ENCODE results near the gene KAT6B.

KAT6B gene

DNA sequence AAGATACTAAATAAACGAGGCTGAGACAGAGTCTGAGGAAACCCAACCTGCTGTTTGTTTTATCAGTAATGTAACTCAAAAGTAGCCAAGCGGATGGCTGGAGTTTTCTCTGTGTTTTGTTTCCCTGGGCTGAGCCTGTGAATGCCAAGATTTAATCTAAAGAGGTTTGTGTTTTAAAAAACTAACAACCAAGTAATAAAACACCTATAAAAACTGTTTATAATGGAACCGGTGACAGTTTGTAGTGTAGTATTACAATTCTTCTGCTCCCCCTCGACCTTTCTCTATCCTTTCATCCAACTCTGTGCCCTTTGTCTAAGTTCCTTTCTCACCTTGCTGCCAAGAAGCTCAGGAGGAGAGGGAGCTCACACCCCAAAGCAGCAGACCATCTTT lies 2.6 kb upstream of the KAT6B start:
- DNase-seq (ENCODE audit: low spot score) = no peak

DNA sequence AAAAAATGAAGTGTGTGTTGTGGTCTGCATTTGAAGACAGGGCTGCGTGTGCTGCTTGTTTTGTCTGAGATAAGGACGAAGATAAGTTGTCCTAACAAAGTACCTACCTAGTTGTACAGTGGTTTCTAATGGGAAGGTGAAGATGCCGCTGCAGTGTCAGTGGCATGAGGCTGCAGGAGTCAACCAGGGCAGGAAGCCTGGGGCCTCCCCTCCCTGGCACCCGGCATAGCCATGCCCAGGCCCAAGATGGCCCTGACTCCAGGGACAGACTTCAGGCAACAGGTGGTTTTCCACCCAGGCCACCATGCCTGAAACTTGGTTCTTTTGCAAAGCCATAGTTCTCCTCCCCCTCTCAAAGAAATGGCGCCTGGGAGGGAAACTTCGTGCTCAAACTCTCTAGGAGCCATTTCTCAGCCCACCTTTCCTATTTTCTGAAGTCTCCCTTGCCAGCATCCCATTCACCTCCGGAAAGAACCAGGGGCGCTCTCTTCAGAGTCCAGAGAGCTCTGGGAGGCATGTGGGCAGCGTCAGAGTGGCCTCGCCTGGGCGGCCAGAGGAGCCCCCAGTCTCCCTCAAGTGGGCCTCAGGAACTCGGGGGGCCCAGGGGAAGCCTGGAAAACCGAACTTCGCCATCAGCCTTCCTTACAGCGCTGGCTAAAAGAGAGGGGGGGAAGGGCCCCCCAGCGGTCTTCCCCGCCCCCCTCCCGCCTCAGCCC lies 2.1 kb upstream of the KAT6B start:
- no peak for DNase-seq (ENCODE audit: low spot score)

DNA sequence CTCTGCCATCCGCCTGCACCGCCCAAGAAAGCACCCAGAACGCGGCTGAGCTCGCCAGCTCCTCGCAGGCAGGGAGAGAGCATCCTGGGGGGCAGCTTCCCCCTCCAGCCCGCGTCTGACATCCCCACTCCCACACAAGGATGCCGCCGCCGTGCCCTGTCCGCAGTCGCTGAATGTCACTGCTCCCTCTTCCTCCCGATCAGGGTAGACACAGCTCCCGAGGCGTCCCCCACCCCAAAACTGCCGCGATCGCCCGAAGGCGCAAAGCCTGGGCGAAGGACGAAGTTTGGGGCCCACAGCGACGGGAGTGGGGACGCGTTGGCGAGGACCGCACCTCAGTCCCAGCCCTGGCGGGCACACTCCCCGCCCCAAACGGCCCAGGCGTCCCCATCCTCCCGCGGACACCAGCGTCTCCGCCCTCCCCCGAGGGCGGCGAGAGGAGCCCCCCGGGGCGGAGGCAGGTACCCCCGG lies 1.5 kb upstream of the KAT6B start:
- no peak for DNase-seq (ENCODE audit: low spot score)

DNA sequence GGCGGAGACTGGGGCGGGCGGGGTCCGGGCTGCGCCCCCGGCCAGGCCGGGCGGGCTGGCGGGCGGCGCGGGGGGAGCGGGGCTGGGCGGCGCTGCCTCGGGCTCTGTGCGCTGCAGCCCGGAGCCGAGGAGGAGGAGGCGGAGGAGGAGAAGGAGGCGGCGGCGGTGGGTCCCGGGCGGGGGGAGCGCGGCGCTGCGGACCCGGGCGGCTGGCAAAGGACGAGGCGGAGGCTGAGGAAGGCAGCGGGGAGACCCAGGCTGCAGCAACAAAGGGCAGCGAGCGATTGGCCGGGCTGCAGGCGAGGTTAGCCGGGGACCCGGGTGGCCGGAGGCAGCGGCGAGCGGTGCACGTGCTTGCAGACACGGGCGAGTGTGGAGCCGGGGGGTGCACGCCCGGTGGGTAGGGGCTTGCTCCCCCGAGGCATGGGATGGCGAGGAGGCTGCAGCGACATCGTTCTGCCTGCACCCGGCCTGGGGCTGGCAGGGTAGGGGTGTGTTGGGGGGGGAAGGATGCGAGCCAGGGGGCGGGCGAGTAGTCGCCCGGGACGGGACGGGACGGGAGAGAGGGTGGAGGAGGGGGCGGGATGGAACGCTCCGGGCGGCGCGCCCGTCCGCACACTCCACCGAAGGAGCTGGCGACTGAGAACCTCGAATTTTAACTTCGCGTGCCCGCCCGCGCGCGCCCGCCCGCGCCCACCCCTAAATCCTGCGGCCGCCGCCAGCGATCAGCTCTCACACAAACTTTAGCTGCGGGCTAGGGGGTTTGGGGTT lies 844 bp upstream of the KAT6B start:
- DNase-seq (ENCODE audit: low spot score) = peak; percentile 6

- DNase-seq (ENCODE audit: low spot score) = no peak
Observed at GRCh38 chr10:74827045-74827441, 643 bp downstream of the KAT6B start.

GRCh38 chr10:74827694-74828093 lies 1.3 kb downstream of the KAT6B start:
- no peak for DNase-seq (ENCODE audit: low spot score)

DNA sequence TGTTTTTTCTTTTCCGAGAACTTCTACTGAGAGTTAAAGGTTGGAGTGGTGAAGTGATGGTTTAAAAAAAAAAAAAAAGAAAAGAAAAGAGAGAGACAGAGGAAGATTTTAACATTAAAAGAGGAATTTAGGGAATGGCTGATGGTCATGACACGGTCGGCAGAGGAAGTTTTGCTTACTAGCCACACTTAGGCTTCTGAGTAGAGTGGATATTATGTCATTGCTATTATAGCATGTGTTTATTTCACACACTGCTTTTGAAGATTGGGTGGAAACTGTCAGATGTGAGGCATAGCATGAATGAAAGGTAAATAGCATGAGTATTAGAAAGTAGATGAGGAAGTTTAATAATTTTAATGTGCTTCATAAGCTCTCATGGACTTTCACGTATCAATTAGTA lies 2.5 kb downstream of the KAT6B start:
- DNase-seq (ENCODE audit: low spot score) = no peak

- DNase-seq (ENCODE audit: low spot score) = no peak
Observed at GRCh38 chr10:74831518-74832120, 5.2 kb downstream of the KAT6B start.

DNA sequence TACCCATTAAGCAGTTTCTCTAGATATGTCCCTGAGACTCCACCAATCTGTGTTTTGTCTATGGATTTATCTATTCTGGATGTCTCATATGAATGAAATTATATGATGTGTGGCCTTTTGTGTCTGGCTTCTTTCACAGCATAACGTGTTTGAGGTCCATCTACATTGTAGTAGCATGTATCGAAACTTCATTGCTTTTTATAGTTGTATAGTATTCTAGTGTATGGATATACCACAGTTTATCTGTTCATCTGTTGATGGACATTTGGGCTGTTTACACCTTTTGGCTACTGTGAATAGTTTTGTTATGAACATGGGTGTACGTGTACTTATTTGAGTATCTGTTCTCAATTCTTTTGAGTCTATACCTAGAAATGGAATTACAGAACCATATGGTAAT lies 9.6 kb downstream of the KAT6B start:
- DNase-seq (ENCODE audit: low spot score) = no peak

DNA sequence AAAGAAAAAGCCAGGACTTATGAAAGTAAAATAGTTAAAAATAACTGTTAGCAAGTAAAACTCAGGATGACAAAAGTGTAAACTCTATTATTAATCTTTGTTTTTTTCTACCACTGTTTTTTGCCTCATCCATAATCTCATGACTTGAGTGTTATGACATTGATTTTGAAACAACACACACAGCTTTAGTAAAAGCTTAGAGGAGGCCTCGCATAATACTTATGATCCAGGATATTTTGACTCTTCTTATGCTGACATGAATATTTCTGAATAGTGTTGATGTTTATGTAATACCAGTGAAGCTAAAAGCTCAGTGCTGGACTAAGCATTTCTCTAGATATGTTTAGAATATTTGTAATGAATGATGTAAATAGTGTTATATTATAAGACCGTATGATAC lies 10.5 kb downstream of the KAT6B start:
- no peak for DNase-seq (ENCODE audit: low spot score)

DNA sequence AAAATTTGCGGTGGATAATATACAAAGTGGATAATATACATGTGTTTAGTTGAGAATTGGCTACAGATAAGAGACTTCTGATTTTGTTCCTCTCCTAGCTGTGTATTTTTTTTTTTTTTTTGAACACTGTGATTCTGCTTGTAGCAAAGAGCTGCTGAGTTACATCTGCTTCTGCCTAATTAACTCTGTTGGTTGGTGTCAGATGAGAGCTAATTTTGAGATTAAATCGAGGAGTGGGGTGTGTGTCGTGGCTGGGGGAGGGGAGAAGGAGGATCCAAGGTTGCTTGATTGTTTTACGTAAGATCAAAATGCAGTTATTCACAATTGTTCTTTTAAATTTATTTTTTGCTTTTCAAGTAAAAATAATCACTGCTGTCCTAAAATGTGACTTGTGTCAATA lies 11.3 kb downstream of the KAT6B start:
- no peak for DNase-seq (ENCODE audit: low spot score)

GRCh38 chr10:74839708-74840107 lies 13.3 kb downstream of the KAT6B start:
- DNase-seq (ENCODE audit: low spot score) = no peak

GRCh38 chr10:74841265-74841973 lies 15.0 kb downstream of the KAT6B start:
- no peak for DNase-seq (ENCODE audit: low spot score)

GRCh38 chr10:74842301-74842954 lies 16.0 kb downstream of the KAT6B start:
- DNase-seq (ENCODE audit: low spot score) = no peak

GRCh38 chr10:74846958-74847357 lies 20.6 kb downstream of the KAT6B start:
- DNase-seq (ENCODE audit: low spot score) = no peak

DNA sequence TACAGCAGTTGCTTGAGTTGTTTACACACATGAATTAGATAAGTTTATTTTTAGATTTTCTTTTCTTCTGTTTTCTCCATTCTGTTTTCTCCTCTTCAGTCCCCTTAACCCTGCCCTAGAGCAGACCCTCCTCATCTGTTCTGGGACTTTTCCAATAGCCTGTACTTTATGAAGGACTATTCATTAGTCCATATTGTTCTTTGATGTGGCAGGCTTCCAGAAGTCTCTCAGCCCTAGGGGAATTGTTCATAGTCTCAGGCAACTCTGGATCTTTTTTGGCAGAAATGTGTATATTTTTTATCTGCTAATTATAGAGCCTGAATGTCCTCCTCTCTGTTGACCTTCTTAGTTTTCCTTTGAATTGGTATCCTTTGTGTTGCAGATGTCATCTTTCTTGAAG lies 25.4 kb downstream of the KAT6B start:
- no peak for DNase-seq (ENCODE audit: low spot score)

DNA sequence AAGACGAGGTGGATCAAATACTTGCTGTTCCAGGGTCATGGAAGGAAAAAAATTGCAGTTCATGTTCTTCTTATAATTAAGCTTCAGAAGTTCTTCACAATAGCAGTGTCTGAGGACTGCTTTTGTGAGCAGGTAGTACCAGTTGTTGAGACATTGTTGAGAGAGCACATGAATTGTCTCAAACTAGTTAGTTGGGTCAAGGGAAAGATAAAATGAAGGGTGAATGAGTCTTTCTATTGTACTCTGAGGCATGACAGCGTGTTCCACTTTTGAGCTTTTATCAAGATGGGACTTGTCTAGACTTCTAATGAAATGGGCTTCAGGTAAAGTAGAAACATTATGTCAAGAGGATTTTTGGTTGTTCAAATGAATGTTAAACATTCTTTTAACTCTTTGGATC lies 26.0 kb downstream of the KAT6B start:
- DNase-seq (ENCODE audit: low spot score) = no peak

GRCh38 chr10:74854610-74855009 lies 28.2 kb downstream of the KAT6B start:
- no peak for DNase-seq (ENCODE audit: low spot score)

- no peak for DNase-seq (ENCODE audit: low spot score)
Observed at GRCh38 chr10:74855027-74855426, 28.6 kb downstream of the KAT6B start.

DNA sequence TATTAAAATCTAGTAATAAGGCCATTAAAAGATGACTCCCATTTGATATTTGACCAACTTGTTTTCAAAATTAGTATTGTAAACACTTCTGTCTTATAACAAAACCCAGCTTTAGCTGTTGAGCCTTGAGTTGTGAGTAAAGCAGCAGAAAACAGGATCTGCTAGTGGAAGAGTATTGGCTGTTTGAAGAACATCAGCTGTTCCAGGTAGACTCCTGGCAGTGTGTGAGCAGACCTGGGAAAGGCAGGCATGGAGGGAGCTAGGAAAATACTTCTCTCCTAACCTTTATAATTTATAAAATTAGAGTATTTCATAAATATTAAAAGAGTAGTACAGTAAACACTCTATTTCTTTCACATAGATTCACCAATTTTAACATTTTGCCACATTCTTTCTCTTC lies 29.0 kb downstream of the KAT6B start:
- DNase-seq (ENCODE audit: low spot score) = no peak

DNA sequence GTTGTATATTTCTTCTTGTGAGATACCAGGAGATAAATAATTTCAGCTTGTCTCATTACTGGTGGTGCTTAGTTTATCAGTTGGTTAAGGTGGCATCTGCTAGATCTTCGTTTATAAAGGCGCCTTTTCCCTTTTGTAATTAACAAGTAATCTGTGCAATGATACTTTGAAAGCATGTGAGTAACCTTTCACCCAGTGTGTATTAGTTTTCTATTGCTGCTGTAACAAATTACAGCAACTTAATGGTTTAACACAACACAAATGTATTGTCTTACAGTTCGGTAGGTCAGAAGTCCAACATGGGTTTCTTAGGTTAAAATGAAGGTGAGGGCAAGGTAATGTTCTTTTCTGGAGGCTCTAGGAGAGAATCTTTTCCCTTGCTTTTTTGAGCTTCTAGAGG lies 30.5 kb downstream of the KAT6B start:
- DNase-seq (ENCODE audit: low spot score) = no peak

GRCh38 chr10:74857586-74857985 lies 31.2 kb downstream of the KAT6B start:
- DNase-seq (ENCODE audit: low spot score) = no peak
